Measurements from ENCODE around the gene SF3B3.

- TF ChIP-seq CTCF (IDR thresholded peaks at IDR 0.05): no peak
- no peak for TF ChIP-seq POLR2A (IDR thresholded peaks at IDR 0.05)
Observed at GRCh38 chr16:70510216-70510615, 13.4 kb upstream of the SF3B3 start.
